GM21786 (cell line): ENCODE results near the gene AKR1B1.
"Not testable (repeated sequence)": the region's sequence is repeated elsewhere in the genome, so short reads cannot be mapped to it uniquely, and the experiment has no call there.

Source experiments
- ATAC-seq: cut with Tn5 transposase; IDR thresholded peaks from one replicate; pipeline ENCODE4 v1.9.1; 2021; ENCODE audit not compliant: unreplicated experiment

Gene AKR1B1

DNA sequence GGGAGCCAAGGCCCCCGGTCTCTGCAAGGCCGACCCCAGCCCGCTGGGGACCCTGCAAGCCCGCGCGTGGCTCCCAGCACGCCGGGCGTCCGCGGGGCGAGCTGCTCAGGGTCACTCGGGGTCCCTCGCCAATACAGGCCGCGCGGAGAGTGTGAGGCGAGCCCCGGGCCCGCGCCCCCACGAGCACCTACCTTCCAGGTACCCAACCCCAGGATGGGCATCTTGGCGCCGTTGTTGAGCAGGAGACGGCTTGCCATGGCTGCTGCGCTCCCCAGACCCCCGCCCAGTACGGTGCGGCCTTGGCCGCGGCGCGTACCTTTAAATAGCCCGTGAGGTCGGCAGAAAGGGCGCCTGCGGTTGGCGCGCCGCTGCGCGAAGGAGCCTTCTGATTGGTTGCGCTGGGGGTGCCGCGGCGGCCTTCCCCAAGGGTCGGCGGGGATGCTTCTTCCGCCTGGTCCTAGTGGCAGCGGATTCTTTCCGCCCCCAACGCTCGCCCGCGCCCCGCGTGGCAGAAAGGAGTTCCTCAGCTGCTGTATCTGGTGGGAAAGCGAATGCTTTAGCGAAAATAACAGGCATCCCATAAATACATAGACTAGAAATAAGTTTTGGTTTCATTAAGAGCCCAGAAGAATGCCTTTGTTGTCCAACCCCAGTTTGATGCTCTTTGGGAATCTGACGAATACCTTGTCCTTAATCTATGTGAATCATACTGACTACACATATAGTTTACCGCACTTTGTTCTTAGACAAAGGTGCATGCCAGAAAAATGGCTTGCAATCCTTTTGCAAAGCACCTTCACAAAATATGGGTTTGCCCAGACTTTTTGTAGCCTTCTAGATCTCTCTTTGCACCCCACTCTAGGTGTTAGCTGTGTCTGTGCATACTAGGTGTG is at the start of gene AKR1B1:
AKR1B1 (minus strand) TSS at position 295 of the 893 bp plus-strand sequence; CDS start at position 257, 38 bp downstream.
- peak; percentile 94 for ATAC-seq

DNA sequence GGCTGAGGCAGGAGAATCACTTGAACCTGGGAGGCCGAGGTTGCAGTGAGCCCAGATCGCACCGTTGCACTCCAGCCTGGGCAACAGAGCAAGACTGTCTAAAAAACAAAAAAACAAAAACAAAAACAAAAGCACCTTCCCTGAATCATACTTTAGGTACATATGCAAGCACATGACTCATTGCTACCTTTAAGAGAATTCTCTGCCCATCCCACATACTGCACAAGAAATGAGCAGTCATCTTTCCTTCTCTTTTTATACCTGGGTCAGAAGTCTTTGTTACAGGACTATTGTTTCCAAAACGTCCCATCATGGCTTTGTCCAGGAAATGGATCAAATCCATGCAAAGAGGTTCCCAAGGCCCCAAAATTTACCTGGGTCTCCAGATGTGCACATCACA is 47.0 kb upstream of the AKR1B1 start:
- ATAC-seq: no peak

DNA sequence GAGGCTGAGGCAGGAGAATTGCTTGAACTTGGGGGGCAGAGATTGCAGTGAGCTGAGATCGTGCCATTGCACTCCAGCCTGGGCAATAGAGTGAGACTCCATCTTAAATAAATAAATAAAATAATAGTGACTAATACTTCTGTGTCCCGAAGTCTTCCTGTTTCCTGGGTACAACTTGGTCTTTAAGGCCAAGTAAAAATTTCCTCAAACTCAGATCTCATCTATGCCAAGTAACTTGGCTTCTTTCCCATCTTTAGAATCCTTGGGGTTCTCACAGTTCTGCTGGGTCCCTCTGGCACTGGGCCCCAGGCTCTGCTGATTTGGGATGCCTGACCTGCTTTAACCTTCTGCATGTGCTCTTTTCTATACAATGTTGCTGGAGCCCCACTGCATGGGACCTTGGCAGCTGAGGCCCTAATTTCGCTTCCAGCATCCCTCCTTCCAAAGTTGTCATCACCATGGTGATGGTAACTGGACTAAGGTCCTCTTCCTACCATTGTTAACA is 45.8 kb upstream of the AKR1B1 start:
- ATAC-seq: no peak

DNA sequence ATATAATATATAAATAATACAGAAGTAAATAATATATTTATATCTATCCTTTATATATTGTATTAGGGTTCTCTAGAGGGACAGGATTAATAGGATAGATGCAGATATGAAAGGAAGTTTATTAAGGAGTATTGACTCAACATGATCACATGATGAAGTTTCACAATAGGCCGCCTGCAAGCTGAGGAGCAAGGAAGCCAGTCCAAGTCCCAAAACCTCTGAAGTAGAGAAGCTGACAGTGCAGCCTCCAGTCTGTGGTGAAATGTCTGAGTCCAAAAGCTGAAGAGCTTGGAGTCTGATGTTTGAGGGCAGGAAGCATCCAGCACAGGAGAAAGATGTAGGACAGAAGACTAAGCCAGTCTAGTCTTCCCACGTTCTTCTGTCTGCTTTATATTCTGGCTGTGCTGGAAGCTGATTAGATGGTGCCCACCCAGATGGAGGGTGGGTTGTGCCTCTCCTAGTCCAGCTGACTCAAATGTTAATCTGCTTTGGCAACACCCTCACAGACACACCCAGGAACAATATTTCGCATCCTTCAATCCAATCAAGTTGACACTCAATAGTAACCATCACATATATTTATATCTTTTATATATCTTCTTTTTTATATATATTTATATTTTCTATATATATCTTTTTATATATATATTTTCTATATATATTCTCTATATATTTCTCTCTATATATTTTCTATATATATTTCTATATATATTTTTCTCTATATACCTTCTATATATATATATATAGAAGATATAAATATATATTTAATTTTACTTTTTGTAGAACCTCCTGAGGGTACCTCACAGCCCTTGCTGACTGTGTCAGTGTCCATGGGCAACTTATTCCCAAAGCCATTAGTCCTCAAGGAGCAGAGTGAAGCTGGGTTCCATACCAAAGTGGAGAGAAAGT is 43.8 kb upstream of the AKR1B1 start:
- no peak for ATAC-seq

DNA sequence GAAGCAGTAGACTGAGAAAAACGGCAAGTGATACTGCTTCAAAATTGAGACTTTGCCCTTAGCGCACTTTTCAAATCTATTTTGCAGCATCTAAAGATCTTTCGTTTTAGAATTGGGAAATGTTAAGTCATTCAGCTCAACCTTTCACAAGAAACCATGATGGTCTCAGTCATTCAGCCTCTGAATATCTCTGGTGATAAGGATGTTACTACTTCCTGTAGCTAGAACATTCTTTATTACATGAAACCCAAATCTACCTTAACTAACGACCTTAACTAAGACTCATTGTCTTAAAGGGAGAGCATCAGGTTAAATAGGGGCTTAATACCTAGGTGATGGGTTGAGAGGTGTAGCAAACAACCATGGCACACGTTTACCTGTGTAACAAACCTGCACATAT is 42.1 kb upstream of the AKR1B1 start:
- no peak for ATAC-seq

DNA sequence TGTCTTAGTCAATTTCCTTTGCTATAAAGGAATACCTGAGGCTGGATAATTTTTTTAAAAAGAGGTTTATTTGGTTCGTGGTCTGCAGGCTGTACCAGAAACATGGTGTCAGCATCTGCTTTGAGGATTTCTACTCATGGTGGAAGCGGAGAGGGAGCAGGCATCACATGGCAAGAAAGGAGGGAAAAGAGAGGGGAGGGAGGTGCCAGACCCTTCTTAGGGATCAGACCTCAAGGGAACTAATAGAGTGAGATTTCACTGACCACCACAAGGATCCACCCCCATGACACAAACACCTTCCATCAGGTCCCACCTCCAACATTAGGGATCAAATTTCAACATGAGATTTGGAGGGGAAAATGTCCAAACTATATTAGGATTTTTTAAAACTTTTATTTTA is 41.5 kb upstream of the AKR1B1 start:
- ATAC-seq: no peak

DNA sequence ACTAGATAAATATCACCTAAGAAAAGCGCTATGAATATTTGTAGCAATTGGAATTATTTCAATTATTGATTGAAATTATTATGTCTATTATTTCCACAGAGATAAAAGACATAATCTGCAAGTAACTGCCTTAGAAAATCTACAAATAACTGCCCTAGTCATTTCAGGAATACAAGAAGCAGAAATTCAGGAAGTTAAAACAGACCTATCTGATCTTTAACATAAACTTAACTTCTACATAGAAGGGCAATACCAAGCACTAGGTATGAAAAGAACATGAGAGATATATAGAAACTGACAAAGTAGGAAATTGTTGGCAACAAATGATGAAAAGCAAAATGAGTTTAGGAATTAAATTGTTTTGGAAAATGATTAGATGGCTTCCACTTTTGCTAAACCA is 36.6 kb upstream of the AKR1B1 start:
- no peak for ATAC-seq

DNA sequence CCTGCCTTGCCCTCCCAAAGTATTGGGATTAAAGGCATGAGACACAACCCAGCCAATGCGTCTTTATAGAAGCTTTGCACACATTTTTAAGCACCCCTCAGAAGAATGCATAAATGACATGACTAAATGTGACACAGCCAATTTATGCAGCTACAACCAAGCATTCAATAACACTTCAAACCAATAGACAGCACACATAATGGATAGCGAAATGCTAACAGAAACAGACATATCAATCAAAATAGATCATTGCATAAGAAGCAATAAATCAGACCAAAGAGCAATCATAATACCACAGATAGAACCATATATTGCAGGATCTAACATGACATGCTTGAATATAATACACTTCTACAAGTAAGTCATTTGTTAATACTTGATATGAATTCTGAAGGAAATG is 34.2 kb upstream of the AKR1B1 start:
- no peak for ATAC-seq

DNA sequence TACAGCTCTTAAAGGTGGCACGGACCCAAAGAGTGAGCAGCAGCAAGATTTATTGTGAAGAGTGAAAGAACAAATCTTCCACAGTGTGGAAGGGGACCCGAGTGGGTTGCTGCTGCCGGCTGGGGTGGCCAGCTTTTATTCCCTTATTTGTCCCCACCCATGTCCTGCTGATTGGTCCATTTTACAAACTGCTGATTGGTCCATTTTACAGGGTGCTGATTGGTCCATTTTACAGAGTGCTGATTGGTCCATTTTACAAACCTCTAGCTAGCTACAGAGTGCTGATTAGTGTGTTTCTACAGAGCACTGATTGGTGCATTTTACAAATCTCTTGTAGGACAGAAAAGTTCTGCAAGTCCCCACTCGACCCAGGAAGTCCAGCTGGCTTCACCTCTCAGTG is 28.8 kb upstream of the AKR1B1 start:
- ATAC-seq: not testable (repeated sequence)

DNA sequence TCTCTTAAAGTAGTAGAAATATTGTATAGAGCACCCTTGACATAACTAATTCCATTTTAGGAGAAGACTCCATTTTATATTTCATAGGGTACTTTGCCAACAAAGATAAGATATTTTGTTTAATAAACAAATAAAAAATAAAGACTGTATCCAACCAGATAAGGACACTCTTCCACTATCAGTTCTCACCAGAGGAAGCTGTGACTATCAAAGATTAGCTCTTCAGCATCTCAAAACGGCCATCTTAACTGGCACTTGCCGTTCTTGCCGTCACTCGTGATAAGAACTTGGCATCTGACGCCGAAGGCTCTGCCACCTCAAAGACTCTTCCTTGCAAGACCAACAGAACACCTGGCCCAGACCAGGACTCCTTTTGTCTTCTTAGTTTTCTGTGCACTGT is 26.3 kb upstream of the AKR1B1 start:
- ATAC-seq: no peak

DNA sequence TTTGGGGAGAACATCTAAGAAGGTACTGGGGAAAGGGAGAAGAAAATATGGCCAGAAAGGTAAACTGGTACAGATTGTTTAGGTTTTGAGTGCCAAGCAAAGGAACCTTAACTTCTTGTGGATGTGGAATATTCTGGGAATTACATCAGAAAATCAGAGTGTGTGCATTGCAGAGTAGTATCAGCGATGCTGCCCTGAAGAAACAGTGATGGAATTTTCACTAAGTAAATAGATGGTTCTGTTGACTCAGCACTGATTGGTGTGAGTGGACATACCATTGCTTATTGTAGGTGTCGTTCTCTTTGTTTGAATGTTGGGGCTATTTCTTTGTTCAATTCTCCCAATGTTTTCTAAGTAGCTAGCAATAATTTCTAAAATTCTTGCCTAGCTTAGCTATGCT is 24.4 kb upstream of the AKR1B1 start:
- ATAC-seq: no peak

DNA sequence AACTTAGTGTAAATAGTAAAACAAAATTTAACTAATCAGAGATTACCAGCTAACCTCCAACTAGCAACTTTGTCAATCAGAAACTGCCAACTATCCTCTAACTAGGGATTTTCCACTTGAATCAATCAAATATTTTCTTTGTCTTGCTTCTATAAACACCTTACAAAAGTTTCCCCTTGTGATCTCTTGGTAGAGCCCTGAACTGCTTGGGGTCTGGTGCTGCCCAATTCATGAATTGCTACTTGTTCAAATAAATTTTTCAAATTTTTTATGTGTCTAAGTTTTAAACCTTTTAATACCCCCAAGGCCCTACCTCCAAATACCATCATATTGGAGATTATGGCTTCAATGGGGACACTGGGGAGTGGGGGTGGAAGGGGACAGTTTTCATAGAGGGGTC is 24.0 kb upstream of the AKR1B1 start:
- ATAC-seq: no peak

DNA sequence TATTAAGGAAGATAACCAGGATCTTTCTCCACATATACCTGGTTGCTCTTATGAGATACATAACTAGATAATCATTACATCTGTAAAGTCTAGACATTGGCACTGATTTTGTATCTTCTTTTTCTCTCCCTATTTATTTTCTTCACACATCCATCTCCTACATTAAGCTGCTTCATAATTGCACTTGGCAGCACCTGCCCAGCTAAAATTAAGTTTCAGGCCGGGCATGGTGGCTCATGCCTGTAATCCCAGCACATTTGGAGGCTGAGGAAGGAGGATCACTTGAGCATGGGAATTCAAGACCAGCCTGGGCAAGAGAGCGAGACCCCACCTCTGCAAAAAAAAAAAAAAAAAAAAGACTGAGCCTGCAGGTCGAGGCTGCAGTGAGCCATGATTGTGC is 22.3 kb upstream of the AKR1B1 start:
- no peak for ATAC-seq

DNA sequence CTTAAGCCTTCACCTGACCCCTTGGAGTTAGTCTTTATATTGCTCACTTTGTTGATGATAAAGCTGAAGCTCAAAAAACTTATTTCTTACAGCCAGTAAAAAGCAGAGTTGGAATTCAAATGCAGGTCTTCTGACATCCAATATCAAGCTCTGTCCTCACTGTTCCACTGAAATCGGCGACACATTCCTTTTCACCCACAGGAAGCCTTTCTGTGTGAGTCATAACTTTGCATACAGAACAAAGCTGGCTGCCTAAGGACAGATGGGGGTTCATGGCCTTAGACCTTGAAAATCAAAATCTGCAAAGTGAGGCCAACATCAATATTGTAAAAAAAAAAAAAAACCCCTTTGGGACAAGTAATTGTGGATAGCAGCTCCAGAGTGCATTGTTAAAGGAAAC is 21.8 kb upstream of the AKR1B1 start:
- ATAC-seq: no peak

DNA sequence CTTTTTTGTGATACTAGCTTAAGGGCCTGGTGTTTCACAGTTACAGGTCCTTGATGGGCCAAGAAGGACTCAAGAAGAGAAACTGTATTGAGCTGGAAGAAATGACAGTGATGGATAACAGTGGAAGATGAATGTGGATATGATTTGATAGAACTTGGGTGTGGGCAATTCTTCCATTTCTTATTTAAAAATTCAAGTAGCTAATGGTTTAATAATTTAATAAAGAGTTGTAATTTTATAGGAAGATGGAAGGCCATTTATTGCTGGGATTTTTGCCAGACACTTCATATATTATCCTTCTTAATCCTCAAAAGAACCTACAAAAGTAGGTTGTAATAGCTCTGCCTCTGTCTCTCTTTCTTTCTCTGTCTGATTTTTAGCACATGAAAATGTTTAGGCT is 21.3 kb upstream of the AKR1B1 start:
- no peak for ATAC-seq

DNA sequence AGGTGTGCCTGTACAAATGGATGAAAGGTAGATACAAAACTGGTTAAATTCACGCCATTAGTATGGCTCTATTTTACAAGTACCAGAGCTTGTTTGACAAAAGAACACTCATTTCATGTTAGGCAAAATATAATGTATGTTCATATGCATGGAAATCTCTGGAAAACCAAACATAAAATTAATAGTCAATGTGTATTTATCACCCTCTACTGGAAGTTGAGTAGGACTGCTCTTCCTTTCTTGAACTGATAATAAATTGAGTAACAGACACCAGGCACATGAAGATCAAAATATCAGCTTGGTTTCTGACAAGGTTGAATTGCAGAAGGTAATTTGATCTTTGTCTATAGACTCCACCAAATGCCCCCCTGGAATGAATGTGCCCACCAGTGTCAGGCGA is 19.8 kb upstream of the AKR1B1 start:
- ATAC-seq: no peak

DNA sequence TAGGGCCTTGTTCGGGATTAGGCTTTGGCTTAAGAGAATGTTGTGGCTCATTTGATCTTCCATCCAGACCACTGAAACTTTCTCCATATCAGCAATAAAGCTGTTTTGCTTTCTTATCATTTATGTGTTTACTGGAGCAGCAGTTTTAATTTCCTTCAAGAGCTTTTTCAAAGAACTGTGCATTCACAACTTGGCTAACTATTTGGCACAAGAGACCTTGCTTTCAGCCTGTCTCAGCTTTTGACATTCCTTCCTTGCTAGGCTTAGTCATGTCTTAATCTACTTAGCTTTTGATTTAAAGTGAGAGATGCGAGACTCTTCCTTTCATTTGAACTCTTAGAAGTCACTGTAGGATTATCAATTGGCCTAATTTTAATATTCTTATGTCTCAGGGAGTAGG is 19.1 kb upstream of the AKR1B1 start:
- ATAC-seq: no peak

DNA sequence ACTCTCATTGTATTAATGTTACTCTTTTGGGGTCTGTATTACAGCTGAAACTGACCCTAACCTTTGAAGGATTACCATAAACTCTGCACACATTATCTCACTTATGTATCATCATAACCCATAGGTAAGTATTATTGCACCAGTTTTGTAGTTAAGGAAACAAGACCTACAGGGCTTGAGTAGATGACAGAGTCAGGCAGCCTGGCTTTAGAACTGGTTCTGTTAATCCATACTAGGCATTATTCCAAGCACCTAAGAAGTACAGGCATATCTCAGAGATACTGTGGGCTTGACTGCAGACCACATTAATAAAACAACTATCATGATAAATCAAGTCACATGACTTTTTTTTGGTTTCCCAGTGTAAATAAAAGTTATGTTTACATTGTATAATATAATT is 17.1 kb upstream of the AKR1B1 start:
- ATAC-seq: no peak

DNA sequence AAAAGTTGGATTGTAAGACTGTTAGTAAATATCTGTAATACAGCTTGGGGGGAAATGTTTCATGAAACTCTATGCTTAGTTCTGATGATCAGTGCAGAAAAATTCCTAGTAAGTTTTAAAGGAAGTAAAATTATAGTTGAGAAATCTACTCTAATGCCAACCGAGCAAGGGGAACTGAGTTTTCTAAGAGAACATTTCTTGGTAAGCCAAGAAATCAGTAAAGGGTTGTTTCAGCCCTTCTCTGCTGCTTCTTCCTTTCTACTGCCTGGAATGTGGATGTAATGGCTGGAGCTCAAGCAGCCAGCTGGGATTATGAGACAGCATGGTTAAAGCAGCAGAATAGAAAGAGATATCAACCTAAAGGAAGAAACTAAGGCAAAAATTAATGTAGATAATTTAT is 15.9 kb upstream of the AKR1B1 start:
- no peak for ATAC-seq

DNA sequence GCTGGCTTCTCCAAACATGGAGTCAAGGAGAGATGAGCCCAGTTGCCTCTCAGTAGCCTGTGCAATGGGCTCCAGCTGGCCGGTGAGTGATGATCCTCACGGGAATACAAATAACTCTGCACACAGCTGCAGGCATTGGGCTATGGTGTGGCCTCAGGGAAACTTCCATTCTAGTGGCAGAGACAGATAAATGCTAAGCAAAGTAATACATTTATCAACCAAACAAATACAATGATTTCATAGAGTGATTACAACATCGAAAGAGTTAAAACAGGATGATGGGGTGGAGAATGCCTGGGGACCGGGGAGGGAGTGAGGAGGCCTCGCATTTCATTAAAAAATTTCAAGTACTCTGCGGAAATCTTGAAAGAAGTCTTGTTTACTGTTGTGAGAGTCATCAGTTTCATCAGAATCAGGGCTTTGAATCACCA is 15.0 kb upstream of the AKR1B1 start:
- ATAC-seq: no peak

DNA sequence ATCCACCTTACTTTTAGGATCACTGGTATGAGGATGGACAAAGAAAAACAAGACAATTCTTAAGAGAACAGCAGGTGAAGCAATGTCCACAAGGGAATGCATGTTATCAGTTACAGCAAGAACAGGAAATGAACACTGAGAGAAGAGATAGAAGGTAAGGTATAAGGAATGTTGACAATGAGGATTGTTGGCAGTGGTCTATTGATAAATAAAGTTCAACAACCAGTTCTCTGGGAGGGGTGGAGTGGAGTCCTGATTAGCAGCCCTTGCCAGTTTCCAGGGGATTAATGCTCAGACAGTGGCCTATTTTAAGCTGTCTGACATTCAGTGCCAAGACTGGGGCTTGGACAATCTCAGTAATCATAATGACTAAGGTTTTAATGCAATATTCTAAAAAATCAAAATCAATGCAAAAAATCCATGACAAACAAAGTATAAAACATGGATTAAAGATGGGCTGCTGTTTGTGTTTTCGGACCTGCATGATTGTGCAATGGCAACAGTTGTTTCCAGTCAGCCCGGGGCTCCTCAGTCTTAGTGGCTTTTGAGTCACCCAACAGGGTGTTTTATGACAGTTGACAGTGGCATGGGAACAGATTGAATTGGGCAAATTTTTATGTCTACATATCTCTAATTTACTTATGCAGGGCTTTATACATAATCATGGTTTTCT is 13.8 kb upstream of the AKR1B1 start:
- no peak for ATAC-seq
